ENCODE results near the gene HDAC10. TPM values are rescaled to one million over a fixed set of nuclear protein-coding genes. Genes with fewer than 3 reads are reported as not detected.

Gene HDAC10
- total RNA-seq, 1 donor from 2014 or later, result 11.3 TPM

DNA sequence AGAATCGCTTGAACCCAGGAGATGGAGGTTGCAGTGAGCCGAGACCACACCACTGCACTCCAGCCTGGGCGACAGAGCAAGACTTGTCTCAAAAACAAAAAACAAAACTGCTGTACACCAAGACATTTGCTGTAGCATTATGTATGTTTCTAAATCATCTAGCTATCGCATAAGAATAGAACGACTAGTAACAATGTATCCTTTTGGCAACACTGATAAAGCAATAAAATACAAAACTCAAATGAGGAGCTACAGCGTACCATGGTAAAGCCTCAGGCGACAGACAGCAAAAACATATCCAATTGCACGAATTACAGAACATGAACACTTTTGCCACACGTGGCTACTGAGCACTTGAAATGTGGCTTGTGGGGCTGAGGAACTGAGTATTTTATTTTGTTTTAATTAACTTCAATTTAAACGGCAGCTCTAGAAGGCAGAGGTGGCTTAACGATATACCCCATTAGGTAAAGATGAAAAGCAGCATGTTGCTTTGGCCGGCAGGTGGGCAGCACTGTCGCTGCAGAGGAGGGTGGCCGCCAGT, 8.6 kb downstream of the HDAC10 start:
- DNase-seq (ENCODE audit: low read depth in 2 of 2), result no peak

DNA sequence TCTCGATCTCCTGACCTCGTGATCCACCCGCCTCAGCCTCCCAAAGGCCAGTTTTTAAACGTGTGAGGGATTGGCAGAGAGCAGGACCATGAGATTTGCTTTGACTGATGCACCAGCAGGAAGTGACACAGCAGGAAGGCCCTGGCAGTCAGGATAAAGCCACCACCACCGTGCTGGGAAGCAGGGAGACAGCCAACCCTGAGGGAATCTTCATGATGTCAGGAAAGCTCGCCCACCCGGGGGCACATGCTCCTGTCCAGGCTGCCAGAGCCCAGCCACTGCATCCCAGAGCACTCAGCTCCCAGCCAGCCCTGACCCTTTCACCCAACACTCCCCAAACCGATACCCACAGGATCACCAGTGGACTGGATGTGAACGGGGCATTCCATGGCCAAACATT, 12.3 kb downstream of the HDAC10 start:
- peak; percentile 39 to 42 for DNase-seq (ENCODE audit: low read depth in 2 of 2)

DNA sequence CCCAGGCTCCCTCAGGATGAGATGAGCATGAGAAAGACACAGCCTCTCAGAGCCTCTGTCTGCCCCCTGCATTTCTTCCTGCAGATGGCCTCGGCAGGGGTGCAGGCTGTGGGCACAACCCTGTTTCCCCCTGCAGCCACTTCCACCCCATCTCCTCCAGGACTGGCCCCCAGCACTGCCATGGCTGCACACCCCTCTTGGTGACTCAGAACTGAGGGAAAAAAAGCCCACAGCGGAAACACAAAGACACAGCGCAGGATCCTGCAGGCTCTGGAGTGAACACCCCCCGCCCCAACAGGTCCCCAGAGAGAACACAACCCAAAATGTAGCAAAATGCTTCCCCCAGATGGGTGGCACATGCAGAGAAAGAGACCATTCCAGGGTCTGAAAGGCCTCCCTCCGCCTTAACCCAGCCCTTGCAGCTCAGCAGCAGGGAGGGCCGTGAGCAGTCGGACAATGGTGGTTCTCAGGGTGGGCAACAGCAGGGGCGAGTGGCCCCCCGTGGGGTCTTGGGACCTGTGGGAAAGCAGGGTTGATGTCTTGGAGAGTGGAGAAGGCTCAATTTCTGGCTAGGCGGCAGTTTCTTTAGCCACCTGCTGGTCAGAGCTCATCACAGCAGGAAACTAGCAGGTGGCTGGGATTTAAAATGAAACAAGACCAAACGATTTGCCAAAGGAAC, 14.2 kb downstream of the HDAC10 start:
- DNase-seq (ENCODE audit: low read depth in 2 of 2), result peak; percentile 47

DNA sequence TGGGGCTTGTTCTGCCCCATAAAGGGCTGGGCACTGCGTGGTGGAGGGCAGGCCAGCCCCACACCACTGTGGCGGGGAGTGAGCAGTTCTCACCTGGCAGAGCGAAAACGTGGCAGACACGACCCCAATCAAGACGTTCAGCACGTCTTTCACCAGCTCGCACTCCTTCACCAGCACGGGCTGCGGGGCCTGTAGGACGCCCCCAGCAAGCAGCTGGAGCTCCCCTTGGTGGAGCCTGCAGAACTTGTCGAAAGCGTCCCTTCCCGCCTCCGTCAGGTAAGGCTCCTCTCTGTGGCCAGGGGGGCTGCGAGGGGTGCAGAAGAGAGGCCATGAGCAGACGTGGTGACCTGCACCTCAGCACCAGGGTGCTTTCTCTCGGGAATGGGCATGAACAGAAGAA, 17.8 kb downstream of the HDAC10 start:
- DNase-seq (ENCODE audit: low read depth in 2 of 2), result no peak

DNA sequence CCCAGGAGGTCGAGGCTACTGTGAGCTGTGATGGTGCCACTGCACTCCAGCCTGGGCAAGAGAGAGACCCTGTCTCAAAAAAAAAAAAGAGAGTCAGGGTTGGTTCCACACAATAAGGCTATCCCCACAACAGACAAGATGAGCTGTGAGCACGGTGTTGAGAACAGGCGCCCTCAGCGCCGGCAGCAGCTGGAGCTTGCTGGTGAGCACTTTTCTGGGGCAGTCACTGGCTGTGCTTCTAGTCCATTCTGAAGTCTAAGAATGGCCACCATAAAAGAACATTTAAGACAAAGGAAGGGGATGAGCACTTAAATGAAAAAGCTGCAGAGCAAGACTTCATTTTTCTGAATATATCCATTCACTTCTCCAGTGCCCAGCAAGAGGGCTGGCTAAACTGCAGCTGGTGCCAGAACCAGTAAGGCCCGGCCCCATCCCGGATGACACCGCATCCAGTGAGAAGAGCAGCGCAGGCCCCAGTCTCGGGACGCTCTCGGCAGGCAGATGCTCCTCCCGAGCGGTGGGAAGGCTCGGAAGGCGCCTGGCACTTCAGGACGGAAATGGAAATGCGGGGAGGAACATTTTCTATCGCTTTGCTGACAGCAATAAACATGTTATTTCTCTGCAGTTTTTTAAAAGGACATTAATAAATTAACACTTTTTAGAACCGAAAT, 18.4 kb downstream of the HDAC10 start:
- DNase-seq (ENCODE audit: low read depth in 2 of 2), result no peak

DNA sequence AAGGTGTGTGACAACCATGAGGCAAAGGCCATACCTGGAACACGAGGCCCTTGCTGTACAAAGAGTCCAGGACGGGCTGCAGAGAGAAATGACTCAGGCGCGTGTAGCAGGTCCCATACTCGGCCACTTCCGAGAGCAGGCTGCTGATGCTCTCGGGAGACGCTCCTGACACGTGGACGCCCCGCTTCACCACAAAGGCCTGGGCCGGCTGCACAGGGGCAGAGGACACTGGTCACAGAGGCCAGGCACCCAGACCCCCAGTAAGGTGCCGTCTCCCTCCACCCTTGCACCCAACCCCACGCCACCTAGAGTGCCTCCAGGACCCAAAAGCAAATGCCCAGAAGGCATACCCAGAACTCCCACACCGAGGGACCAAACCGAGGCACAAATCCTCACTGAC, 21.7 kb downstream of the HDAC10 start:
- DNase-seq (ENCODE audit: low read depth in 2 of 2), result no peak

DNA sequence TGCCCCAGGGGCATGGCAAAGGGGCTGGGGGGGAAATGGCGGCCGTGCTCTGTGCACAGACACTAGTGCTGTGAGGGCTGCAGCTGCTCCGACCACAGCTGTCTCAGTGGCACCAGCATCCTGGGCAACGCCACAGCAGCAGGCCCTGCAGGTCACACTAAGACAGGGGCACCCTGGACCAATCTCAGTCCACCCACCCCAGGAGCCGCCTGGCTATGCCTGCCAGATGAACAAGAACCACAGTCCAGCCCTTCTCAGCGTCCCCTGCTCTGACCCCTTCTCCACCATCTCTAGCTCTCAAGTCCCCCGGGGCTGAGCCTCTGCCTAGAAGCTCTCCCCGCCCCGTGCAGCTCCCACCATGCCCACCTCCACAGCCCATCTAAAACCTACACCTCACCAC, 22.7 kb downstream of the HDAC10 start:
- DNase-seq (ENCODE audit: low read depth in 2 of 2), result no peak

DNA sequence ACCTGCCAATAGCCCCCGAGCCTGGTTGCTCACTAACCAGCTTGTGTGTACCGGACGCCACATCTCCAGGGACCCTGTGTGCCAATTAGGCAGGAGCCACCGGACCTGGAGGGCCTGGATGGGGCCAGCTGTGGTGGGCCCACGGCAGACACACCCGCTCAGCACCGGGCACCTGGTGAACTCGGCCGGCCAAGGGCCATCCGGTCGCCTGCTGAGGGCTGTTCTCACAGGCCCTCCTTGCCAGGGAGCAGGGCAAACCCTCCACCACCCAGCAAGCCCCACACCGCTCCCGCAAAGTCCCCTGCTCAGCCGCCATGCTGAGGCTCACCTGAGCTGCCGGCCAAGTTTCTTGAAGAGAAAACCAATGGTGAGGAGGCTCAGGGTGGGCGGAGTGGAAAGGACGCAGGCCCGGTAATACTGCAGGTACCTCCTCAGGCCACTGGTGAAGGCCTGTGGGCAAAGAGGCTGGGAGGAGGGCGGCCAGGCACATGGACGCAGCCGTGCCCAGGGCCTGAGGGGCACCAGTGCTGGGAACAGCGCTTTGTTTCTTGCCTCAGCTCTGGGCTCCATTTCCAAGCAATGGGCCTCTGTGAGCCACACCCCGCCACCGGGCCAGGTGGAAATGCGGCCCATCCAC, 23.4 kb downstream of the HDAC10 start:
- no peak for DNase-seq (ENCODE audit: low read depth in 2 of 2)

DNA sequence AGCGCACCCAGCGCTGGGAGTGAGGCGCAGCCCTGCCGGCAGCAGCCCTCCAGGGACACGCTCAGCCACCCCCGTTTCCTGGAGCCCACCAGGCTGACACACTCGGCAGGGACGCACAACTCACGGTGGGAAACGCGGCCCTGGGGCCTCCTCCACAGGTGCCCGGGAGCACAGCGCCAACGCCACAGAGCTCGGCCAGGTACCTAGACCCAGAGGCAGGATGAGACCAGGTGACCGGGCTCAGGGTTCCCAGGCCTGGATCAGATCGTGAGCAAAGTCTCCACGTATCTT, 24.2 kb downstream of the HDAC10 start:
- DNase-seq (ENCODE audit: low read depth in 2 of 2), result no peak

DNA sequence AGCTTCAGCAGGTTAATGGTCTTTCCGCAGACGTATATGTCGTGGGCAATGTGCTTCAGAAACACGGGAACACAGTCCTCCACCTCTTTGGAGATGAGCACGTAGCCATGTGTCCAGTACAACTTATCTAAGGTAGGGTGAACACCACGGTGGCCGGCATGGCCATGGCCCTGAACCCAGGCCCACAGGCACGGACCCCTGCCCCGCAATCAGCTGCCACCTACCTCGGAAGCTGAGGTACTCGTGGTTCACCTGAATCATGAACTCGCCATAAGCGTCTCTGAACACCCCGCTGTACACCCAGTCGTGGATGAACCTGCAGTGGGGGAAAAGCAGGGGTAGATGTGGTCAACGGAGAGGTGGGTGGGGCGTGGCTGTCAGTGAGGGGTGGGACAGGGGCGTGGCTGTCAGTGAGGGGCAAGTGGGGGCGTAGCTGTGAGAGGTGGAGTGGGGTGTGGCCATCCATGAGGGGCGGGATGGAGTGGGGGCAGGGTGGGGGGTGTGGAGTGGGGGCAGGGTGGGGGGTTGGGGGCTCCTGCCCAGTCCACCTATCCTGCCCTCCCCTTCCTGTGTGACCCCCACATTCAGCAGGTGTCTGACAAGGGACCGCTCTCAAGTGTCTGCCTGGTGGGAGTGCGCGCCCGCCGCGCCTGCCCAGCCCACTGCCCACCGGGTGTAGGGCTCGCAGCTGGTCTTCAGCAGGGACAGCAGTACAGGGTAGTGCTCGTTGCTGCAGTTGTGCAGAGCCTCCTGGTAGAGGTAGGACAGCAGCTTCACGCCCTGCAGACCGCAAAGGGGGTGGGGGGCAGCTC, 24.8 kb downstream of the HDAC10 start:
- DNase-seq (ENCODE audit: low read depth in 2 of 2), result no peak

DNA sequence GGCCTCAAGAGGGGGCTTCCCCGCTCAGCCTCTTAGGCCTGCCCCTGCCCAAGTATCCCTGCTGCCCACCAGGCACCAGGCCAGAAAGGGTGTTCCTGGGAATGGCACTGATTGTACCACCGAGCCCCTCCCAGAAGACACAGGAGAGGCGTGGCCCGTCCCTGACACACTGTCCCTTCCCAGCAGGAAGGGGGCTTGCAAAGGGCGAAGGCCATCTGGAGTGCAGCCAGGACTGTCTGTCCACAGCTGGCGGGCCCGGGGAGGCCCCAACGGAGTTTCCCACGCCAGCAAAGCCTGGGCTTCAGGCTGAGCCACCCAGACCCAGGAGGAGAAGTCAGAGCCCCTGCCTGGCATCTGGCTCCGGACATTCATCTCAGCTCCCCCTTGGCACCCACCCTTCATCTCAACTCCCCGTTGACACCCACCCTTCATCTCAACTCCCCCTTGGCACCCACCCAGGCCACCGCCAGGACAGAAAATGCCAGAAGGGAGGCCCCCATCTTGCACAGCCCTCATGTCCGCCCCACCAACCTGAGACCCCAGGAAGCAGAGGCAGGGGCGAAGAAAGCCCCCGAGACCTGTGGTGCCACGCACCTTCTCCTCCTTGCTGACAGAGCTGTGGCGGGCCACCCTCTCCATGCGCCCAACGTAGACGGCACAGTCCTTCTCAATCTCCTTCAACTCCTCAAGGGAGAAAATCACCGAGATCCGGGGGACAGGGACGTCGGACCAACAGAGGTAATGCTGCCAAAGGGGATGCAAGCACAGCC, 25.7 kb downstream of the HDAC10 start:
- DNase-seq (ENCODE audit: low read depth in 2 of 2), result no peak

DNA sequence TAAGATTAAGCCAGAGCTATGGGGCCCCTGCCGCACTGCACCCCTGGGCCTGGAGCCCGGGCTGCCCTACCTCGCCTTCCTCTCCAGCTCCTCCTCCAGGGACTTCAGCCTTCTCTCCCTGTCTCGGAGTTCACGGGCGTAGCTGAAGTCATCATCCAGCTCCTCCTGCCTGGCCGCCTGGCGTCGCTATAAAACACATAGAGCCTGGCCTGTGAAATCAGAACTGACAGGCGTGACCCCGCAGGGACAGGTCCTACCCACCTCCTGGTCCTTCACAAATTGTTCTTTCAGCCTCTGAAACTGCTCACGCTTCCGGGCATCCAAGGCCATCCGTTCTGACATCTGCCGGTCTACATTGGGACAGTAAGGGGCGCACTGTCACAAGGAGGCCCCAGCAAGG, 27.0 kb downstream of the HDAC10 start:
- DNase-seq (ENCODE audit: low read depth in 2 of 2), result no peak

DNA sequence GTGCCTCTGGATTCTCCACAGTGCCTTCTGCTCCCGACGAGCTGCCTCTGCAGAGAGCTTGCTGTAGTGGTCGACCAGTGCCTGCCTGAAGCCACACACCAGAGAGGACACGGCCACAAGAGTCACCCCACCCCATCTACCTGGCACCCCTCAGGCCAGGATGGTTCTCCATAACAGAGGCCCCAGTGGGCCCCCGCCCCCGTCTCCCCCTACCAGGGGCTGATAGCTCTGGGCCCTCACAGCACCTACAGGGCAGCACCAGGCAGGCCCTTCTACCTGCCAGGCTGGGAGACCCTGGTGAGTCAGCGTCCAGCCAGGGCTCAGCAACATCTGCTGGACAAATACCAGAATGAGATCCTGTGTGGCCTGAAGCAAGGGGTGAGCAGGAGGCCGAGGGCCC, 28.6 kb downstream of the HDAC10 start:
- no peak for DNase-seq (ENCODE audit: low read depth in 2 of 2)

DNA sequence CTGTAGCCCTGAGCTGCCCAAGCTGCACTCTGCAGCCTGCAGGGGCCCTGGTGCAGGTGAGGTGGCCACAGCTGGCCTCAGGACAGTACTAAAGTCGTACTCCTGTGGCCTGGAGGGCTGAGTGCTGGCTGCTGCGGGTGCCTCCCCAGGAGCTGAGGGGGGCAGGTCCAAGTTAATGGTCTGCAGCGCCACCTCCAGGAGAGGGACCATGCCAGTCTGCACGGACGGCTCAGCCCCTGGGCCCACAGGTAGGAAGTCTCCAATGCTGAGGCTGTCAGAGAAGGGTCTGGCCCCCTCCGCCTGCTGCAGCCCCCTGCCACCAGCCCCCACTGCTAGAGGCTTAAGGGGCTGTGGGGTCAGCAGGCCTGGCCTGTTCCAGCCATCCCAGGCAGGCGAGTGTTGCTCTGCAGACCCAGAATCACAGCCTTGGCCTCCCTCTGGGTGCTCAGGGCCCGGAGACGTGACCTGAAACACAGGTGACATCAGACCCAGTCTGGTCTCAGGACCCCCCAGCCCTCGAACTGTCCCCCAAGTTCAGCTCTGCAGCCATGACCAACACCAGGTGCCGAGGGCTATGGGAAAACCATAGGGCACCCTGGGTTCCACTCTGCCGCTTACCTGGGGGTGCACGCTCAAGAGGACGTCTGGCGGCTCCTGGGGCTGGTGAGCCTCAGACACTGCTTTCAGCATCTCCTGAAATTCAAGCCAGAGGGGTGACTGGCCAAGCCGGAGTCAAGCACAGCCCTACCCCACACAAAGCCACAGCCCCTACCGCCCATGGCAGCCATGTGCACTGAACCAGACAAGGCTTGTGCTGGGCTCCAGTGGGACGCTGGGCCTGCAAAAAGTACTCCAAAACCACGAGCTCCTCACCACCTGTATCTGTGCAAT, 29.4 kb downstream of the HDAC10 start:
- no peak for DNase-seq (ENCODE audit: low read depth in 2 of 2)

DNA sequence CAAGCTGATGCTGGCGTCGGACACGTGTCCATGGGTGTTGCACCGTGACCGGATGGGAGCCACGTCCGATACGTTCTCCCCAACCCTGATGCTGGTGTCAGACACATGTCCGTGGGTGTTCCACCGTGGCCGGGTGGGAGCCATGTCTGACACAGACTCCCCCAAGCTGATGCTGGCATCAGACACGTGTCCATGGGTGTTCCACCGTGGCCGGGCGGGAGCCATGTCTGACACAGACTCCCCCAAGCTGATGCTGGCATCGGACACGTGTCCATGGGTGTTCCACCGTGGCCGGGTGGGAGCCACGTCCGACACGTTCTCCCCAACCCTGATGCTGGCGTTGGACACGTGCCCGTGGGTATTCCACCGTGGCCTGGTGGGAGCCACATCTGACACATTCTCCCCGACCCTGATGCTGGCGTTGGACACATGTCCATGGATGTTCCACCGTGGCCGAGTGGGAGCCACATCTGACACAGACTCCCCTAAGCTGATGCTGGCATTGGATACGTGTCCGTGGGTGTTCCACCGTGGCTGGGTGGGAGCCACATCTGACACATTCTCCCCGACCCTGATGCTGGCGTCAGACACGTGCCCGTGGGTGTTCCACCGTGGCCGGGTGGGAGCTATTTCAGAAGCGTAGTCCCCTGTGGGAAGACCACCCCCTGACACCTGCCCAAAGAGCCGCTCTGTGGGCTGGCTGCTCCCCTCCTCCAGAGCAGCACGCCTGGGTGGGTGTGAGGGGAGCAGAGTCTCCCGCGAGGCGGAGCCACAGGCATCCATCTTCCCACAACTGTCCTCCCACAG, 30.3 kb downstream of the HDAC10 start:
- no peak for DNase-seq (ENCODE audit: low read depth in 2 of 2)

DNA sequence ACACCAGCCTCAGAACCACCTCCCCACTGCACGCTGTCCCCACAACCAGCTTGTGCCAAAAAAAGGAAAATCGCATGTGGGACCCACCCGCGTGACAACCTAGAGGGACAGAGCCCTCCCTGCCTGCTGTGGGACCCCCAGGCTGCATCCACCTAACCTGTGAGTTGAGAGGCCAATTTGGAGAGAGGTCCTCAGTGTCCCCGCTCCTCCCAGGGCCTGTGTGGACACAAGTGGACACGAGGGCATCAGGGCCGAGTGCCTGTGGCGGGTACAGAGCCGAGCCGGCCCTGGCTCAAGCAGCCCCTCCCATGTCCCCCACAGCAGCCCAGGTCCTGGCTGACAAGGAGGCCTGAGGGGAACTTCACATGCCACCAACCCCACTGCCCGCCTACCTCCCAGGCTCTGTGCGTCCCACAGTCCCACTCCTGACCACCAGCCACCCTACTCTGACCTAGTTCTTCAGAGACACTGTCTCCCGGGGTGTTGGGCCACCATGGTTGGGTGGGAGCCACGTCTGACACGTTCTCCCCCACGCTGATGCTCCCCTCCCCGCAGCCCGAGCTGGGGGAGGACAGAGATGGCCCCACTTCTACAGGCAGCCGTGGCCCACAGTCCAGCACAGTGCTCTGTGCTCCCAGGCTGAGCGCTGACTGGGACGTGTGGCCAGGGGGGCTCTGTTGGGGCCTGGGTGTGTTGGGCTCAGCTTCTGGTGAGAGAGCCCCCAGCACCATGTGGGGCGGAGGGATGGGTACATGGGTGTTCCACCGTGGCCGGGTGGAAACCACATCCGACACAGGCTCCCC, 31.1 kb downstream of the HDAC10 start:
- DNase-seq (ENCODE audit: low read depth in 2 of 2), result no peak

DNA sequence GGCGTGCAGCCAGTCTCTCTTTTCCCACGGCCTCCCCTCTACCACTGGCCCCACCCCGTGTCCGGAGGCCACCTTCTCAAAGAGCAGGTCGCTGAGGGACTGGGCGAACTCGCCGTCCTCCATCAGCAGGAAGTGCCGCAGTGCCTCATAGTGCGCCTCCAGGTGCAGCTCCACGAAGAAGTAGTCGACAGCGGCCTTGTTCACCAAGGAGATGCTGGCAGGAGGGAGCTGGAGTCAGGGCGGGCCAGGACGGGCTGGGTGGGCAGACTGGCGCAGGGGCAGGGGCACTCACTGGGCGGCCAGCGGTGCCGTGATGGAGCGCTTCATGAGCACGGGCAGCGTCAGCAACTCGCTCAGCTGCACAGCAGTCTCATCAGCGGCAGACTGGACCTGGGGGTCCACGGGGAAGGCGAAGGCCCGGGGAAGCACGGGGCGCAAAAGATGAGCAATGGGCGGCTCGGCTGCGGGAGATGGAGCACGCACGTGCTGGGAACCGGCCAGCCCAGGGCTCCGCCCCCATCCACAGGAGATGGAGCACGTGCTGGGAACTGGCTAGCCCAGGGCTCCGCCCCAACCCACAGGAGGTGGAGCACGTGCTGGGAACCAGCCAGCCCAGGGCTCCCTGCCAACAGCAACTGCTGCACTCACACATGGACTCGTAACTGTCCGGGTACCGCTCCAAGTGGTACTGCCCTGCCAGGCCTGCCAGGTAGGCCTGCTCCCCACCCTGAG, 31.9 kb downstream of the HDAC10 start:
- peak; percentile 63 to 94 for DNase-seq (ENCODE audit: low read depth in 2 of 2)

All from lung microvascular endothelial cell (primary cell).